HG03442 (cell line): ENCODE results near the gene WWP2.
"Not testable (repeated sequence)": the region's sequence is repeated elsewhere in the genome, so short reads cannot be mapped to it uniquely, and the experiment has no call there.

Experiments used
- ATAC-seq: cut with Tn5 transposase; IDR thresholded peaks from one replicate; pipeline ENCODE4 v1.9.1; 2021; ENCODE audit warnings: mild to moderate bottlenecking, moderate library complexity; ENCODE audit not compliant: unreplicated experiment

WWP2 gene

GRCh38 chr16:69745232-69745612, 16.9 kb upstream of the WWP2 start:
- no peak for ATAC-seq

- no peak for ATAC-seq
Measured at GRCh38 chr16:69745959-69746358, 16.2 kb upstream of the WWP2 start.

GRCh38 chr16:69747115-69747514, 15.0 kb upstream of the WWP2 start:
- ATAC-seq, result no peak

- ATAC-seq, result no peak
Measured at GRCh38 chr16:69748694-69749345, 13.3 kb upstream of the WWP2 start.

- ATAC-seq, result no peak
Measured at GRCh38 chr16:69754143-69754468, 8.0 kb upstream of the WWP2 start.

- ATAC-seq, result peak; percentile 88
Measured at GRCh38 chr16:69754469-69755310, 7.4 kb upstream of the WWP2 start, which contains the start of gene NOB1. NOB1 (minus strand) TSS chr16:69754926; CDS start chr16:69754910, 16 bp downstream.

GRCh38 chr16:69756705-69757104, 5.4 kb upstream of the WWP2 start:
- ATAC-seq, result no peak

GRCh38 chr16:69757375-69757774, 4.8 kb upstream of the WWP2 start:
- ATAC-seq, result not testable (repeated sequence)

- no peak for ATAC-seq
Measured at GRCh38 chr16:69762814-69763598, 874 bp downstream of the WWP2 start.

GRCh38 chr16:69763599-69763942, 1.4 kb downstream of the WWP2 start:
- ATAC-seq, result no peak

- no peak for ATAC-seq
Measured at GRCh38 chr16:69767459-69768229, 5.5 kb downstream of the WWP2 start.

GRCh38 chr16:69768666-69769065, 6.5 kb downstream of the WWP2 start:
- ATAC-seq, result no peak

GRCh38 chr16:69769404-69769803, 7.3 kb downstream of the WWP2 start:
- ATAC-seq, result no peak

- no peak for ATAC-seq
Measured at GRCh38 chr16:69771651-69771967, 9.5 kb downstream of the WWP2 start.

- ATAC-seq, result no peak
Measured at GRCh38 chr16:69773260-69773947, 11.3 kb downstream of the WWP2 start.

GRCh38 chr16:69775563-69775962, 13.4 kb downstream of the WWP2 start:
- no peak for ATAC-seq

- no peak for ATAC-seq
Measured at GRCh38 chr16:69779724-69780123, 17.6 kb downstream of the WWP2 start.

GRCh38 chr16:69781118-69781517, 19.0 kb downstream of the WWP2 start:
- ATAC-seq, result no peak

- no peak for ATAC-seq
Measured at GRCh38 chr16:69784586-69784985, 22.5 kb downstream of the WWP2 start.

- ATAC-seq, result no peak
Measured at GRCh38 chr16:69787883-69788282, 25.8 kb downstream of the WWP2 start.
